Fibroblast of mammary gland (primary cell): ENCODE data around the gene USP15.

ENCODE experiments used
- DNase-seq: peaks from one replicate; pipeline ENCODE4 v3.0.0-alpha.2; 2010; ENCODE audit warnings: low read depth
- H3K4me3 ChIP-seq: 2 replicates; pipeline ENCODE4 v1.5.1; 2011; ENCODE audit warnings: low read depth, mild to moderate bottlenecking, low read length, moderate library complexity; ENCODE audit not compliant: control insufficient read depth
- CTCF ChIP-seq: conservative IDR thresholded peaks from 2 replicates; pipeline ENCODE4 v1.5.1; 2011; ENCODE audit warnings: low read depth, low read length, inconsistent platforms; ENCODE audit not compliant: control insufficient read depth, insufficient read depth

The USP15 gene

DNA sequence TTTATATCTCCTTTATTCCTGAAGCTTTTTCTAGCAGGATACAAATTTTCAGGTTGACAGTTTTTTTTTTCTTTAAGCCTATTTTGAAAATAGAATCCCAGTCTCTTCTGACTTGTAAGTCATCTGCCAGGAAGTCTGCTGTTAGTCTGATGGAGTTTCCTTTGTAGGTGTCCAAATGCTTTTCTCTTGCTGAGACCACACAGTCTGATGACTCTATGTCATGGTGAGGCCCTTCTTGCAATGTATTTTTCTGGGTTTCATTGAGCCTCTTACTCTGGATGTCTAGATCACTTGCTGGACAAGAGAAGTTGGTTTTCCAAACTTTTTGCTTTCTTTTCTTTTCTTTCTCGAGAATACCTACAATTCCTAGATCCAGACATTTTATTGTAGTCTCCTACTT, 30.6 kb downstream of the USP15 start:
- no peak overlapping the region for H3K4me3 ChIP-seq
- no peak for TF ChIP-seq CTCF
- DNase-seq, result no peak

GRCh38 chr12:62291864-62292760, 31.9 kb downstream of the USP15 start:
- TF ChIP-seq CTCF, result no peak
- peak; percentile 47 for DNase-seq

DNA sequence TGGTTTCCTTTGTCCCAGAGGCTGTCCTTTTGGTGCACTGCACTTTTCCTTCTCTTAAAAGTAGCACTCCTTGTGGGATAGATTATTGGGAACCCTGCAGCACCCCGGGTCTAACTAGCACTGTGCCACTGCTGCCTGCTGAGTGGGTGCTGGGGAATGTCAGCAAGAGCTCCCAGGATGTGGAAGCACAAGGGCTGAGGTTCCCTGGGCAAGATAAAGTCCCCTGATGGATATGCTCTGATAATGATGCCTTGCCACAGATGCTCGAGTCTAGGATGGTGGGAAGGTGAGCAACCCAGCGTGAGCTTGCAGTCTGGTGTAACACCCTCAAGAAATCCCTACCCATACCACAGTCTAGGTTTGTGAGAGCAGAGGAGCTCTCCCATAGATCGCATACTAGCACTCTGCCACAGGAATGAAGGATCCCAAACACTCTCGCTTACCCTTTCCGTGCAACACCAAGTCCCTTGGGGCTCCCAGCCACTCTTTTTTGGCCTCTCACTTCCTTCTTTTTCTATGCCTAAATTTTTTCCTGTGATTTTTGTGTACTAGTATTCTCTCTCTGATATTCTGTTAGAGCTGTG, 32.6 kb downstream of the USP15 start:
- DNase-seq, result no peak
- no peak overlapping the region for H3K4me3 ChIP-seq
- TF ChIP-seq CTCF, result no peak

More at GRCh38 chr12:62291864-62292760, 31.9 kb downstream of the USP15 start:
- H3K4me3 ChIP-seq, result no peak overlapping the region

DNA sequence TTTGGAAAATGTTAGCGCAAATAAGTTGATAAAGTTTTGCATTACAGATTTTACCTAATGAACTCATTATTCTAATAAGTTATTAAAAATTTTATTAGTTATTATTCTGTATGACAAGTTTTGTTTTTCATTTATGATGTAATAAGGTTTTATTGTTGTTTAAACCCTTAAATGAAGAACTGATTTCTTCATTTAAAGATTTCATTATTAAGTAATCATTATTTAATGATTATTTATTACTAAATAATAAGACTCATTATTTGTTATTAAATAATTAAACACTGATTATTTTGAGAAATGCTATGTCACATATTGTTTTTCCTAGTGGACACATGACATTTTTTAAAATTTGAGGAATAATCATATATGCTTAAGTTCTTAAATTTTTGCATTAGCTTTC, 34.2 kb downstream of the USP15 start:
- TF ChIP-seq CTCF, result no peak
- no peak overlapping the region for H3K4me3 ChIP-seq
- DNase-seq, result no peak

DNA sequence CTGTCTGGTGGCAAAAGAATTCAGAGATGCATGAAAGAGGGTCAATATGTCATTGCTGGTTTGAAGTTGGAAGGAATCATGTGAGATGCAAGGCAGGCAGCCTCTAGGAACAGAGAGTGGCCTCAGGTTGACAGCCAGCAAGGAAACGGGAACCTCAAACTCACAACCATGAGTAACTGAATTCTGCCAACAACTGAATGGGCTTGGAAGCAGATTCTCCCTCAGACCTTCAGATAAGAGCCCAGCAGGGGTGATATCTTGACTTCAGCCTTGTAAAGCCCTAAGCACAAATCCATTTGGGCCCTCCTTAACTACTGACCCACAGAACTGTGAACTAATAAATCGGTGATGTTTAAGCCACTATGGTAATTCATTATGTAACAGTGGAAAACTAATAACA, 35.8 kb downstream of the USP15 start:
- no peak for DNase-seq
- no peak overlapping the region for H3K4me3 ChIP-seq
- no peak for TF ChIP-seq CTCF

DNA sequence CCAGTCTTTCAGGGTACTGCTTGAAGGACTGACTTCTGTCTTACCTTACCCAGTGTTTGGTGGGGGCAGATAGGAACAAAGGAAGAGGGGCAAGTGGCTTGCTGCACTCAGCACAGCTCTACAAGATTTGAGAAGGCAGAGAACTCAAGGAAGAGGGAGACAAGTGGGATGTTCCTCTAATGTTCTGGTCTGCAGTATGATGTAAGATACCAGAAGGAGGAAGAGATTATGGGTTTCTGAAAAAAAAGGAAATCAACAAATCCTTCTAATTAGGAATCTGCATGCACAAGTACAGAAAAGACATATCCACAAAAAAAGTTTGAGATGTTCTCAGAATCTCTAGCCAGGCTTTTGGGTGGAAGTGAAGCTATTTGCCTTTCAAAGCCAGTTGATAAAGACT, 37.1 kb downstream of the USP15 start:
- no peak for TF ChIP-seq CTCF
- no peak overlapping the region for H3K4me3 ChIP-seq
- DNase-seq, result no peak

DNA sequence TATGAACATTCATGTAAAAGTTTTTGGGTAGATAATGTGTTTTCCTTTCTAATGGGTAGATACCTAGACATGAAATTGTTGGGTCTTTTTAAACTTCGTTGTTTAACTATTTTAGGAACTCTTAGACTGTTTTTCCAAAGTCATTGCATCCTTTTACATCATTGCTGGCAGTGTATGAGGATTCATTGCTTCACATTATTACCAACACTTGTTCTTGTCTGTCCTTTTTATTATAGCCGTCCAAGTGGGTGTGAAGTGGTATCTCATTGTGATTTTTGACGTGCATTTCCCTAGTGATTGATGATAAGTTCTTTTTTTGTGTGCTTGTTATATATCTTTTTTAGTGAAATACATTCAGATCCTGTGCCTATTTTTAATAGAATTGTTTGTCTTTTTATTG, 39.4 kb downstream of the USP15 start:
- no peak for DNase-seq
- H3K4me3 ChIP-seq, result no peak overlapping the region
- TF ChIP-seq CTCF, result no peak
